IMR-90 (cell line): ENCODE results near the gene SNRPB2. TPM values are rescaled to one million over a fixed set of nuclear protein-coding genes. Genes with fewer than 3 reads are reported as not detected.

Source experiments
- ATAC-seq: fragments of 200-7000 bp; cut with Tn5 transposase; 2 replicates; pipeline ENCODE4 v1.9.1; 2020; ENCODE audit warnings: low read depth, mild to moderate bottlenecking, moderate library complexity
- BruUV-seq: library from RNA; stranded (reverse); fragments of 400-500 nt; replicated peaks from 2 replicates; lab custom pipeline; 2021; lab: Mats Ljungman, UMichigan
- CTCF ChIA-PET: fragments of 300-600 bp; formaldehyde crosslinking; extraction: SDS; loops from one replicate; lab custom pipeline; 2021; ENCODE audit warnings: antibody characterized with exemption; lab: Yijun Ruan, JAX
- POLR2A ChIA-PET: fragments of 300-600 bp; sonication (Branson Sonifier 250); formaldehyde crosslinking; loops from one replicate; lab custom pipeline; 2022; ENCODE audit warnings: antibody characterized with exemption; ENCODE audit not compliant: unreplicated experiment; lab: Charles Lee
- DNase-seq: peaks from one replicate; pipeline ENCODE4 v3.0.0; 2013
- H2AFZ ChIP-seq: replicated peaks from 2 replicates; pipeline ENCODE3; 2013; ENCODE audit warnings: low read length, mild to moderate bottlenecking; ENCODE audit not compliant: poor library complexity
- H2AK5ac ChIP-seq: 2 replicates; pipeline ENCODE4 v1.6.1; 2013; ENCODE audit warnings: low read depth, low read length, inconsistent platforms
- H2AK9ac ChIP-seq: replicated peaks from 2 replicates; pipeline ENCODE3; 2013; ENCODE audit warnings: mild to moderate bottlenecking, low read depth, low read length, moderate library complexity; ENCODE audit not compliant: poor library complexity
- H2BK120ac ChIP-seq: 2 replicates; pipeline ENCODE4 v1.6.1; 2013; ENCODE audit warnings: low read depth, low read length, inconsistent platforms
- H2BK15ac ChIP-seq: 3 replicates; pipeline ENCODE4 v1.6.1; 2013; ENCODE audit warnings: low read depth, low read length, inconsistent platforms
- H2BK20ac ChIP-seq: 2 replicates; pipeline ENCODE4 v1.6.1; 2013; ENCODE audit warnings: low read depth, mild to moderate bottlenecking, inconsistent platforms, low read length, moderate library complexity
- H2BK5ac ChIP-seq: 2 replicates; pipeline ENCODE4 v1.6.1; 2013; ENCODE audit warnings: mild to moderate bottlenecking, low read depth, low read length, inconsistent platforms; ENCODE audit not compliant: poor library complexity, severe bottlenecking
- H3K14ac ChIP-seq: replicated peaks from 2 replicates; pipeline ENCODE4 v1.6.1; 2013; ENCODE audit warnings: low read depth, low read length, inconsistent platforms
- H3K18ac ChIP-seq: 2 replicates; pipeline ENCODE4 v1.6.1; 2013; ENCODE audit warnings: low read depth, low read length, control low read depth
- H3K23ac ChIP-seq: 2 replicates; pipeline ENCODE4 v1.6.1; 2013; ENCODE audit warnings: low read depth, low read length, inconsistent platforms
- H3K27ac ChIP-seq: 2 replicates; pipeline ENCODE4 v1.5.1; 2013; ENCODE audit warnings: mild to moderate bottlenecking, control low read depth, low read length; ENCODE audit not compliant: insufficient read depth
- H3K27me3 ChIP-seq: 2 replicates; pipeline ENCODE4 v1.6.1; 2013; ENCODE audit warnings: low read length; ENCODE audit not compliant: control insufficient read depth, insufficient read depth
- H3K36me3 ChIP-seq: 2 replicates; pipeline ENCODE4 v1.6.1; 2013; ENCODE audit warnings: low read length, mixed read lengths; ENCODE audit not compliant: control insufficient read depth, insufficient read depth
- H3K4ac ChIP-seq: 2 replicates; pipeline ENCODE4 v1.6.1; 2013; ENCODE audit warnings: low read depth, low read length, inconsistent platforms
- H3K4me1 ChIP-seq: 2 replicates; pipeline ENCODE4 v1.6.1; 2013; ENCODE audit warnings: low read length, mixed read lengths; ENCODE audit not compliant: control insufficient read depth, insufficient read depth
- H3K4me2 ChIP-seq: 2 replicates; pipeline ENCODE4 v1.6.1; 2013; ENCODE audit warnings: low read depth, mild to moderate bottlenecking, control low read depth, low read length, moderate library complexity
- H3K4me3 ChIP-seq: 2 replicates; pipeline ENCODE4 v1.5.1; 2013; ENCODE audit warnings: low read depth, mild to moderate bottlenecking, control low read depth, low read length, moderate library complexity; ENCODE audit not compliant: insufficient read depth
- H3K56ac ChIP-seq: 2 replicates; pipeline ENCODE4 v1.6.1; 2013; ENCODE audit warnings: low read length, inconsistent platforms; ENCODE audit not compliant: insufficient read depth; ENCODE audit errors: extremely low read depth
- H3K79me1 ChIP-seq, 2 experiments: 2 replicates each; pipeline ENCODE4 v1.6.1; 2013; ENCODE audit warnings: low read length in 2 of 2, inconsistent platforms in 1 of 2, low read depth in 1 of 2
- H3K9ac ChIP-seq: 2 replicates; pipeline ENCODE4 v1.6.1; 2013; ENCODE audit warnings: low read depth, low read length, control low read depth
- H3K9me1 ChIP-seq: 2 replicates; pipeline ENCODE4 v1.6.1; 2013; ENCODE audit warnings: low read length, inconsistent platforms; ENCODE audit not compliant: insufficient read depth
- H3K9me3 ChIP-seq: 2 replicates; pipeline ENCODE4 v1.6.1; 2013; ENCODE audit warnings: low read length; ENCODE audit not compliant: control insufficient read depth, insufficient read depth
- H4K20me1 ChIP-seq: 2 replicates; pipeline ENCODE4 v1.6.1; 2013; ENCODE audit warnings: low read length, inconsistent platforms; ENCODE audit not compliant: insufficient read depth
- H4K5ac ChIP-seq: 2 replicates; pipeline ENCODE4 v1.6.1; 2013; ENCODE audit warnings: mild to moderate bottlenecking, low read depth, low read length, control low read depth
- H4K8ac ChIP-seq, 2 experiments: 2 replicates each; pipeline ENCODE4 v1.6.1; 2013; ENCODE audit warnings: low read depth in 2 of 2, low read length in 2 of 2, control low read depth in 1 of 2, inconsistent platforms in 1 of 2
- H4K91ac ChIP-seq: 2 replicates; pipeline ENCODE4 v1.6.1; 2013; ENCODE audit warnings: low read depth, low read length, inconsistent platforms; ENCODE audit not compliant: insufficient read depth
- BHLHE40 ChIP-seq: fragments of 150-350 bp; IDR thresholded peaks from 2 replicates; pipeline ENCODE4 v1.6.1; 2016; ENCODE audit warnings: mild to moderate bottlenecking, low read depth, low read length
- CEBPB ChIP-seq: IDR thresholded peaks from 2 replicates; pipeline ENCODE4 v1.6.1; 2012; ENCODE audit warnings: low read depth, low read length, improper control_type of control experiment
- CHD1 ChIP-seq: IDR thresholded peaks from 2 replicates; pipeline ENCODE4 v1.6.1; 2012; ENCODE audit warnings: low read depth, low read length, improper control_type of control experiment
- FOS ChIP-seq: fragments of 150-350 bp; IDR thresholded peaks from 2 replicates; pipeline ENCODE4 v1.6.1; 2016; ENCODE audit warnings: low read depth, low read length
- MAFK ChIP-seq: IDR thresholded peaks from 2 replicates; pipeline ENCODE4 v1.6.1; 2012; ENCODE audit warnings: low read depth, low read length, improper control_type of control experiment
- MXI1 ChIP-seq: IDR thresholded peaks from 2 replicates; pipeline ENCODE4 v1.6.1; 2012; ENCODE audit warnings: low read depth, mild to moderate bottlenecking, low read length, moderate library complexity, borderline replicate concordance
- NFE2L2 ChIP-seq: fragments of 150-350 bp; IDR thresholded peaks from 2 replicates; pipeline ENCODE4 v1.6.1; 2016; ENCODE audit warnings: low read depth, mild to moderate bottlenecking, low read length
- POLR2A ChIP-seq: IDR thresholded peaks from 2 replicates; pipeline ENCODE4 v1.6.1; 2012; ENCODE audit warnings: mild to moderate bottlenecking, low read depth, low read length
- RAD21 ChIP-seq: IDR thresholded peaks from 2 replicates; pipeline ENCODE4 v1.6.1; 2012; ENCODE audit warnings: low read length, improper control_type of control experiment
- RCOR1 ChIP-seq: IDR thresholded peaks from 2 replicates; pipeline ENCODE4 v1.6.1; 2012; ENCODE audit warnings: mild to moderate bottlenecking, low read length, improper control_type of control experiment; ENCODE audit not compliant: insufficient replicate concordance
- RFX5 ChIP-seq: IDR thresholded peaks from 2 replicates; pipeline ENCODE4 v1.8.0; 2012; ENCODE audit warnings: low read depth, mild to moderate bottlenecking, low read length, moderate library complexity
- SMC3 ChIP-seq: fragments of 150-350 bp; IDR thresholded peaks from 2 replicates; pipeline ENCODE4 v1.6.1; 2016; ENCODE audit warnings: low read depth, mild to moderate bottlenecking, antibody characterized with exemption, low read length, moderate library complexity
- WGBS, 2 experiments: methylation state at CpG; one replicate each; pipeline versions ENCODE4 v1.1.5 to v1.1.7; 2013; ENCODE audit warnings: missing lambda C conversion rate in 2 of 2; ENCODE audit not compliant: insufficient read length in 1 of 2; ENCODE audit errors: extremely low coverage in 2 of 2; 5-methylcytosine and 5-hydroxymethylcytosine counted together
- dilution Hi-C: fragments of 300-500 bp; cut with HindIII; formaldehyde crosslinking; loops from one replicate; pipeline ENCODE4 v1.14.3; 2018; ENCODE audit warnings: low sequenced_read_pairs; ENCODE audit not compliant: unreplicated experiment
- in situ Hi-C: fragments of 300-500 bp; cut with MboI; formaldehyde crosslinking; loops from 3 replicates; pipeline ENCODE4 v1.14.3; 2019; ENCODE audit warnings: low sequenced_read_pairs, inconsistent platforms, mixed read lengths
- intact Hi-C: fragments of 100-400 bp; cut with micrococcal nuclease; formaldehyde crosslinking; loops from 2 replicates; pipeline ENCODE4 v1.10.0; 2022
- polyA plus RNA-seq, 3 experiments: library from polyadenylated mRNA; depleted of rRNA; stranded (reverse); fragments of >200 nt; gene quantifications; 2 replicates each; pipeline ENCODE4 v1.2.3, GENCODE V29; 2012; ENCODE audit warnings: low replicate concordance in 1 of 3
- total RNA-seq: library from RNA; depleted of rRNA; stranded (reverse); fragments of >200 nt; gene quantifications from 2 replicates; pipeline ENCODE4 v1.2.3, GENCODE V29; 2012
- TF ChIP-seq, protein P1 (sequence below): fragments of 150-350 bp; IDR thresholded peaks from 2 replicates; pipeline ENCODE4 v1.6.1; 2016; ENCODE audit warnings: low read depth, mild to moderate bottlenecking, low read length, moderate library complexity, borderline replicate concordance
- TF ChIP-seq, protein P2 (sequence below): conservative IDR thresholded peaks from 2 replicates; pipeline ENCODE4 v1.5.1; 2012; ENCODE audit warnings: mild to moderate bottlenecking, low read depth, low read length, improper control_type of control experiment

SNRPB2 gene
- total and polyA plus RNA-seq, 2 of the 4 experiments (the other 2 are of a cell fraction): 27.1 to 65.6 TPM

- CTCF ChIA-PET: no interaction called here
- in situ Hi-C loops: no loop called here
- BruUV-seq: no TSS peak
These were observed 15.4 kb downstream of the SNRPB2 start for GRCh38 chr20:16745204-16745603.

More at GRCh38 chr20:16745204-16745603, 15.4 kb downstream of the SNRPB2 start:
- no peak overlapping the region for H3K4ac ChIP-seq
- no peak overlapping the region for H3K27ac ChIP-seq
- no peak for DNase-seq
- H3K9me1 ChIP-seq: no peaks in the 10 kb centered on the region
- TF ChIP-seq SMC3 (no peak), FOS (no peak), CHD1 (no peak), CEBPB (no peak), RAD21 (no peak), MXI1 (no peak), RFX5 (no peak), POLR2A (no peak), MAFK (no peak), RCOR1 (no peak), NFE2L2 (no peak), BHLHE40 (no peak)
- TF ChIP-seq, protein P1, sequence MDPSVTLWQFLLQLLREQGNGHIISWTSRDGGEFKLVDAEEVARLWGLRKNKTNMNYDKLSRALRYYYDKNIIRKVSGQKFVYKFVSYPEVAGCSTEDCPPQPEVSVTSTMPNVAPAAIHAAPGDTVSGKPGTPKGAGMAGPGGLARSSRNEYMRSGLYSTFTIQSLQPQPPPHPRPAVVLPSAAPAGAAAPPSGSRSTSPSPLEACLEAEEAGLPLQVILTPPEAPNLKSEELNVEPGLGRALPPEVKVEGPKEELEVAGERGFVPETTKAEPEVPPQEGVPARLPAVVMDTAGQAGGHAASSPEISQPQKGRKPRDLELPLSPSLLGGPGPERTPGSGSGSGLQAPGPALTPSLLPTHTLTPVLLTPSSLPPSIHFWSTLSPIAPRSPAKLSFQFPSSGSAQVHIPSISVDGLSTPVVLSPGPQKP: no peak
- TF ChIP-seq, protein P2, sequence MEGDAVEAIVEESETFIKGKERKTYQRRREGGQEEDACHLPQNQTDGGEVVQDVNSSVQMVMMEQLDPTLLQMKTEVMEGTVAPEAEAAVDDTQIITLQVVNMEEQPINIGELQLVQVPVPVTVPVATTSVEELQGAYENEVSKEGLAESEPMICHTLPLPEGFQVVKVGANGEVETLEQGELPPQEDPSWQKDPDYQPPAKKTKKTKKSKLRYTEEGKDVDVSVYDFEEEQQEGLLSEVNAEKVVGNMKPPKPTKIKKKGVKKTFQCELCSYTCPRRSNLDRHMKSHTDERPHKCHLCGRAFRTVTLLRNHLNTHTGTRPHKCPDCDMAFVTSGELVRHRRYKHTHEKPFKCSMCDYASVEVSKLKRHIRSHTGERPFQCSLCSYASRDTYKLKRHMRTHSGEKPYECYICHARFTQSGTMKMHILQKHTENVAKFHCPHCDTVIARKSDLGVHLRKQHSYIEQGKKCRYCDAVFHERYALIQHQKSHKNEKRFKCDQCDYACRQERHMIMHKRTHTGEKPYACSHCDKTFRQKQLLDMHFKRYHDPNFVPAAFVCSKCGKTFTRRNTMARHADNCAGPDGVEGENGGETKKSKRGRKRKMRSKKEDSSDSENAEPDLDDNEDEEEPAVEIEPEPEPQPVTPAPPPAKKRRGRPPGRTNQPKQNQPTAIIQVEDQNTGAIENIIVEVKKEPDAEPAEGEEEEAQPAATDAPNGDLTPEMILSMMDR: no peak
- 40% methylated on average over 2 of the region's 5 CpGs; no CpG with 5 or more reads in 1 of the 2 experiments for WGBS, 2 experiments
- intact Hi-C loops (no loop called here), dilution Hi-C loops (no loop called here)
- no peak overlapping the region for H4K5ac ChIP-seq
- H2AK9ac ChIP-seq: no peak overlapping the region
- peaks cover 2% of the 10 kb centered on the region for H3K27me3 ChIP-seq
- ATAC-seq: no peak
- H3K18ac ChIP-seq: no peak overlapping the region
- H2BK120ac ChIP-seq: no peak overlapping the region
- POLR2A ChIA-PET: no interaction called here
- no peak overlapping the region for H2BK20ac ChIP-seq
- H3K9ac ChIP-seq: no peak overlapping the region
- H2AK5ac ChIP-seq: no peak overlapping the region
- H2BK15ac ChIP-seq: no peak overlapping the region
- no peaks in the 10 kb centered on the region for H4K20me1 ChIP-seq
- no peak overlapping the region for H4K91ac ChIP-seq
- H3K23ac ChIP-seq: no peak overlapping the region
- no peak overlapping the region for H3K14ac ChIP-seq
- H2AFZ ChIP-seq: no peak overlapping the region
- H3K79me1 ChIP-seq: no peaks in the 10 kb centered on the region
- H3K9me3 ChIP-seq: no peaks in the 10 kb centered on the region
- no peak overlapping the region for H3K4me2 ChIP-seq
- no peak overlapping the region for H3K4me3 ChIP-seq
- H3K36me3 ChIP-seq: peaks cover 6% of the 10 kb centered on the region; the same call in 1 of the 2 replicates
- no peak overlapping the region for H4K8ac ChIP-seq
- no peak overlapping the region for H2BK5ac ChIP-seq
- no peaks in the 10 kb centered on the region for H3K4me1 ChIP-seq
- no peak overlapping the region for H3K56ac ChIP-seq
